HG03565 (cell line): ENCODE results near the gene PPIC.

Source experiments
- ATAC-seq: cut with Tn5 transposase; IDR thresholded peaks from one replicate; pipeline ENCODE4 v1.9.1; 2021; ENCODE audit warnings: mild to moderate bottlenecking, moderate library complexity; ENCODE audit not compliant: unreplicated experiment

The PPIC gene

DNA sequence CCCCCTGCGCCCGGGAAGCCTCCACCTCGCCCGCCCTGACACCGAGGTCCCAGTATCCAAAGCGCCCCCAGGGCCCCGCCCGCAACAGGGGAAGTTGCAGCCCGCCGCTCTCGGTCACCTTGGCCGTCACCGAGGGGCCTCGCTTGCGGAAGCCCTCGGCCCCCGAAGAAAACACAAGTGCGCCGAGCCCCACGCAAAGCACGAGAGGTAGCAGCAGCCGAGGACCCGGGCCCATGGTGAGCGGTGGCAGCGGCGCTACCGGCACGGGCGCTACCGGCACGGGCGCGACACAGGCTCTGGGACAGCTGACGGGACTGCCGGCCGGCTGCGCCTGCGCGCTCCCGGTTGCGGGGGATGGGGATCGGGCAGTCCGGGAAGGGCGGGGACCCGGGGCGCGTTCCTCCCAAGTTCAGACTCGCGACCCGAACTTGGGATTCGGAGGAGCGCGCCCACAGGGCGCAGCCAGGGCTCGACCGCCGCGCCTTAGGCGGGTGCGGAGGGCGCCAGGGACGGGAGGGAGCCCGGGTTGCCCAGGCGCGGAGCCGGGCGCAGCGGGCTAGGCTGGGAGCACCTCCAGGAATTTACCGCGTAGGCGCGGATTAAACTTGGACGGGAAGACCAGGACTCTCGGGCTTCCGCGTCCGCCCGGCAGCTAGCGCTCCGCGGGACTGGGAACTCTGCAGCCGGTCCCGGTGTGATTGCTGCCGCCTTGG, at the start of gene PPIC:
Gene PPIC (minus strand): TSS at position 335 of the 713 bp plus-strand sequence. CDS start 100 bp downstream, at position 235.
- ATAC-seq, result no peak

DNA sequence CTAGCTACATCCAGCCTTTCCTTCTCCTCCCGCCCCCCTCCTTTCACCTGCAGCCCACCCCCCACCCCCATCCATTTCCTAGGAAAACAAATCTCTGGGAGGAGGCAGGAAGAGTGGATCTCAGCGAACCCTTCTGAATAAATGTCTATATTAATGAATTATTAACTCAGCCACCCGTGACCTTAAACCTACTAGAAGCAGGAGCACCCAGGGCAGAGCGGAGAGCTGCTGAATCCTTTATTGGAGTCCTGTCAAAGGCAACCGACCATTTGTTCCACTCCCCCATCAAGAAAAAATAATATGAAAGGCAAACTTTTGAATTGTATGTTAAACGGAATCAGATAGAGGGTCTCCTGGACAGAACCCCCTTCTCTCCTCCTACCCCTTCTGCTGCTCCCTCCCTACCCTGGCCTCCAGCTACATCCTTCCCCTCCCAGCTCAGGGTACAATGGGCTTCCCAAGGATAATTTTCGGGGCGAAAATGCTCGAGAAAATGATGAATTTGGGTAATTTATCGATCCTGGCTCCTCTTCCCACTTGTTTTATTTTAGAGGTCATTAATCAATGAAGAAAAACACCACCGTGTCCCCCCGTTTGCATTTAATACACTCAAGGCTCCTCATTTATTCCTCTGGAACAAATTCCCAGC, 49.2 kb upstream of the PPIC start:
- ATAC-seq, result no peak

- ATAC-seq, result no peak
Observed at GRCh38 chr5:123084730-123085605, 48.4 kb upstream of the PPIC start.

- no peak for ATAC-seq
Observed at GRCh38 chr5:123083298-123083697, 46.8 kb upstream of the PPIC start.

GRCh38 chr5:123080215-123080614, 43.7 kb upstream of the PPIC start:
- no peak for ATAC-seq

- ATAC-seq, result no peak
Observed at GRCh38 chr5:123075521-123076163, 39.1 kb upstream of the PPIC start.

- ATAC-seq, result no peak
Observed at GRCh38 chr5:123068368-123068938, 31.9 kb upstream of the PPIC start.

DNA sequence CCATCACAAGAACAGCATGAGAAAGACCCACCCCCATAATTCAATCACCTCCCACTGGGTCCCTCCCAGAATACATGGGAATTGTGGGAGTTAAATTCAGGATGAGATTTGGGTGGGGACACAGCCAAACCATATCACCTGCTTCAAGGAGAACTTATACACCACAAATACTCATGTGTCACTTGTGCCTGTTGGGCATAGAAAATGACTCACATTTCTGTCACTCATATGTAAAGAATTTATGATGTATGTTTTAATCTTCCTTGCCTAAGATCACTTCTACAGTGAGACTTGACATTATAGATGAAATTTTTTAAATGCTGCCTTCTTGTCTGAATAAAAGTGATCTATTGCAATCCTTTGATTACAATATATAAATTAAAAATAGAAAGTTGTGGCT, 29.5 kb upstream of the PPIC start:
- no peak for ATAC-seq

DNA sequence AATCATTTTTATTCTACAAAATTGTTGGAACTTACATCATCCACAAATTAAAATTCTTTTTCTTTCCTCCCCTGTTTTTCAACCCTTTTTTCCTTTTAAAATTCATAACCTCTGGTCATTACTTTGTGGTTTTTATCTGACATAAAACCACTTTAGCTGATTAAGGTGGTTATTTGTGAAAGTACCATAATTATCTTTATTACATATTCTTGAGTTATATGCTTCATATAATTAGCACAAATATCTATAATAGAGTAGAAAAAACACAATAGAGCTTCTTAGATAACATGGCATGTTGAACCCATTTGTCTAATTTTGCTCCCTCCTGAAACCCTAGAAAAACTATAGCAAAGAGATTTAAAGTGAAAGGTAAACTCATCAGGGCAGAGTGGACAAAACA, 22.9 kb upstream of the PPIC start:
- ATAC-seq, result no peak

GRCh38 chr5:123051206-123051605, 14.7 kb upstream of the PPIC start:
- no peak for ATAC-seq

GRCh38 chr5:123047706-123048105, 11.2 kb upstream of the PPIC start:
- no peak for ATAC-seq

- ATAC-seq, result no peak
Observed at GRCh38 chr5:123046222-123046621, 9.7 kb upstream of the PPIC start.

DNA sequence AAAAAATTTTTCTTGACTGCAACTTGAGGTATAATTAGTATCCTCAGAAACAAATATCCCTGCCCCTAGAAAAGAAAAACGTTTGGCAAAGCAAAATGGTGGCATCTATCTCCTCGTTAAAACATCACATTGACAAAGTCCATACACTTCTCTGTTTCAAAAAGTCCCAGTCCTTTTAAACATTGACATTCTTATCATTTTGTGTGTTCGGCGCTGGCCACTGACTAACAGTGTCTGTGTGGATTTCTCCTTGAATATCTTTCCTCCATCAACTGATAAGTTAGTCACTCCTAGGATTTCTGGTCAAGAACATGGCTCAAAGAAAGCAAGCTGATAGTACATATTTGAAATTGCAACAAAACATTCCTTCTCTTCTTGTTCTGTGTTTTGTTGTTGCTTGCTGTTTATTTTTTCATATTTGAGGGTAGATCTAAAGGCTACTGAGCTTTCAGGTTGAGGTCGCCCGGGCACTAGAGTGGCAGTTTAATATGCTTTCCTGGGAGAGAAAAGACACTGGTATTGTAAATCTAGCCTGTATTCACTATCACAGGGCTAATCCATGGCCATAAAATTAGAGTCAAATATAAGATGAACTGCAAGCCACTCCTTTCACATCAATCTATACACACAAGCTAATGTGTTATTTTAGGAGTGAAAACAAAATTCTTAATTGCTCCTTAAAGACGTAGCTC, 8.5 kb upstream of the PPIC start:
- ATAC-seq, result no peak

DNA sequence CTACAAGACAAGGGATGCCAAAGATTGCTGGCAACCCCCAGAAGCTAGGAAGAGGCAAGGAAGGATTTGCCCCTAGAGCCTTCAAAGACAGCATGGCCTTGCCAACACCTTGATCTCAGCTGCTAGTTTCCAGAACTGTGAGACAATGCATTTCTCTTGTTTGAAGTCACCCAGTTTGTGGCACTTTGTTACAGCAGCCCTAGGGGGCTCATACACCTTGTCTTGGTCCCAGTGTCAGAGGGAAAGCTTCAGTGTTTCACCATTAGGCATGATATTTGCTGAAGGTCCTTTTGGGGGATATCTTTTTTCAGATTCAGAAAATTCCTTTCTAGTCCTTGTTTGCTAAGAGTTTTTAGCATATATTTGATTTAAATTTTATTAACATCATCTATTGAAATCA, 3.1 kb upstream of the PPIC start:
- no peak for ATAC-seq

GRCh38 chr5:123037104-123037418, 536 bp upstream of the PPIC start:
- no peak for ATAC-seq

- no peak for ATAC-seq
Observed at GRCh38 chr5:123035918-123036390, 571 bp downstream of the PPIC start.

DNA sequence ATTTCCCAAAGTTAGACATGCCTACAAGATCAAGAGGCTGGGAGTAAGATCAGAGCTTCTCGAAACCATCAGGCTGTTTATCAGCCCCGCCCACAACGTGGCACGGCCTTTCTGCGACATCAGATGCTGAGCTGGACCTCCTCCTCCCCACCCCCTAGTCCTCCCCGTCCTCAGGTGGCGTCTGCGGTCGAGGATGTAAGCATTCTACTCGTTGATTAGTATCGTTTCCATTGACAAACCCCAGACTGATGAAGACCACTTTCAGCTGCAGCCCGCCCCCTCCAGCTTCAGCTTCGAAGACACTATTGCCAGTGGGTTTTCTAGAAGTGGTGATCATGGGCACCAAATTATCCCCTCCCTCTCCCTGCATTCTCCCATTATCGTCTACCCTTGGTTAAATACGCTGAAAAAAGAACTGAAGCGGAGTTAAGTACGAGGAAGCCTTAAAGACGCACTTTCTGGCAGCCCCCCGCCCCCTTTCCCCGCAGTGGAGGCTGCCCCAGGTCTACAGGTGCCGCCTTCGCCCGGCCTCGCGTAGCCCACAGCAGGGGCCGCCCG, 1.1 kb downstream of the PPIC start:
- ATAC-seq, result no peak

GRCh38 chr5:123033157-123033671, 3.3 kb downstream of the PPIC start:
- ATAC-seq, result no peak

GRCh38 chr5:123028222-123028621, 8.3 kb downstream of the PPIC start:
- no peak for ATAC-seq

DNA sequence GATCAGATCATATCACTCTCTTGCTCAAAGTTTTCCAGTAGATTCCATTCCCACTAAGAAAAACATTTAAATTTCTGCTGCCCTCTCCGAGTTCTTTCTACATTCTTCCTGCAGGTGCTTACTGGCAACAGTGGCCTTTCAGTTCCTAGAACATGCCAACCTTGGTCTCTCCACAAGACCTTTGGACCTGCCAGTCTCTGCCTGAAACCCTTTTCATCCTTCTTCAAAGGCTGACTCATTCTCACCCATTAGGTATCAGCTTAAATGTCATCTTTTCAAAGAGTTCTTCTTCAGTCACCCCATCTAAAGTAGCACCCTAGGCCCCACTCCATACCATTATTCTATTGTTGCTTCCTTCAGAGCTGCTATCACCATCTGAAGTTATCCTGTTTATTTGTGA, 21.8 kb downstream of the PPIC start:
- no peak for ATAC-seq
